WTC11 (cell line): ENCODE results near the gene TRAF3IP1. TPM values are rescaled to one million over a fixed set of nuclear protein-coding genes. Genes with fewer than 3 reads are reported as not detected.

Experiments
- ATAC-seq: fragments of 200-7000 bp; cut with Tn5 transposase; 2 replicates; pipeline ENCODE4 v1.10.0; 2021; ENCODE audit warnings: mild to moderate bottlenecking, moderate library complexity
- CTCF ChIA-PET: fragments of 300-600 bp; sonication (Branson Sonifier 250); formaldehyde crosslinking; loops from one replicate; lab custom pipeline; 2021; ENCODE audit warnings: antibody characterized with exemption; lab: Charles Lee
- POLR2A ChIA-PET: fragments of 350-600 bp; sonication (Branson Sonifier 250); formaldehyde crosslinking; loops from one replicate; lab custom pipeline; 2021; ENCODE audit warnings: antibody characterized with exemption; lab: Charles Lee
- DNase-seq: peaks from one replicate; pipeline ENCODE4 v3.0.0; 2021; ENCODE audit warnings: low spot score
- H3K27ac Mint-ChIP-seq: 2 replicates; pipeline ENCODE4 v1.8.0; 2021; ENCODE audit warnings: mixed read lengths
- H3K27me3 Mint-ChIP-seq: 2 replicates; pipeline ENCODE4 v1.8.0; 2021; ENCODE audit warnings: low read depth, mild to moderate bottlenecking, moderate library complexity, mixed read lengths
- H3K36me3 Mint-ChIP-seq: 2 replicates; pipeline ENCODE4 v1.8.0; 2021; ENCODE audit warnings: mixed read lengths
- H3K4me1 Mint-ChIP-seq: 2 replicates; pipeline ENCODE4 v1.8.0; 2022; ENCODE audit warnings: mixed read lengths
- H3K4me3 Mint-ChIP-seq: 2 replicates; pipeline ENCODE4 v1.8.0; 2021; ENCODE audit warnings: mild to moderate bottlenecking, moderate library complexity, mixed read lengths
- H3K9me3 Mint-ChIP-seq: 2 replicates; pipeline ENCODE4 v1.8.0; 2021; ENCODE audit warnings: mixed read lengths
- CBFB ChIP-seq: sonication (generic); formaldehyde crosslinking; IDR thresholded peaks from 2 replicates; pipeline ENCODE4 v1.8.1; 2022; ENCODE audit warnings: mild to moderate bottlenecking, low read depth, missing genetic modification reagents
- CREB1 ChIP-seq: sonication (generic); formaldehyde crosslinking; IDR thresholded peaks from 2 replicates; pipeline ENCODE4 v1.8.0; 2023; ENCODE audit warnings: mild to moderate bottlenecking, missing genetic modification reagents
- ETV6 ChIP-seq: sonication (generic); formaldehyde crosslinking; IDR thresholded peaks from 2 replicates; pipeline ENCODE4 v1.8.1; 2022; ENCODE audit warnings: mild to moderate bottlenecking, missing genetic modification reagents
- FOXJ3 ChIP-seq: sonication (generic); formaldehyde crosslinking; IDR thresholded peaks from 2 replicates; pipeline ENCODE4 v1.9.0; 2021; ENCODE audit warnings: missing genetic modification reagents, mild to moderate bottlenecking, borderline replicate concordance
- FOXK1 ChIP-seq: sonication (generic); formaldehyde crosslinking; IDR thresholded peaks from 2 replicates; pipeline ENCODE4 v1.8.0; 2022; ENCODE audit warnings: mild to moderate bottlenecking, moderate library complexity, missing genetic modification reagents
- GABPB1 ChIP-seq: sonication (generic); formaldehyde crosslinking; IDR thresholded peaks from 2 replicates; pipeline ENCODE4 v1.8.1; 2023; ENCODE audit warnings: mild to moderate bottlenecking, missing genetic modification reagents
- GRHL2 ChIP-seq: fragments of 250-450 bp; sonication (Bioruptor Pico); IDR thresholded peaks from 2 replicates; pipeline ENCODE4 v1.8.0; 2022; ENCODE audit warnings: mild to moderate bottlenecking, moderate library complexity; ENCODE audit not compliant: insufficient replicate concordance, severe bottlenecking
- IRF2 ChIP-seq: sonication (generic); formaldehyde crosslinking; IDR thresholded peaks from 2 replicates; pipeline ENCODE4 v1.8.0; 2022; ENCODE audit warnings: low read depth, missing genetic modification reagents, borderline replicate concordance
- JAZF1 ChIP-seq: fragments of 250-450 bp; sonication (Bioruptor Pico); IDR thresholded peaks from 2 replicates; pipeline ENCODE4 v1.9.0; 2021; ENCODE audit warnings: moderate library complexity, mild to moderate bottlenecking, inconsistent platforms
- JUN ChIP-seq: sonication (generic); formaldehyde crosslinking; IDR thresholded peaks from 2 replicates; pipeline ENCODE4 v1.8.0; 2023; ENCODE audit warnings: mild to moderate bottlenecking, missing genetic modification reagents
- SMAD4 ChIP-seq: sonication (generic); formaldehyde crosslinking; IDR thresholded peaks from 2 replicates; pipeline ENCODE4 v1.8.0; 2022; ENCODE audit warnings: mild to moderate bottlenecking, missing genetic modification reagents
- SP1 ChIP-seq: sonication (generic); formaldehyde crosslinking; conservative IDR thresholded peaks from 2 replicates; pipeline ENCODE4 v1.8.1; 2022; ENCODE audit warnings: missing genetic modification reagents
- TEAD1 ChIP-seq: sonication (generic); formaldehyde crosslinking; IDR thresholded peaks from 2 replicates; pipeline ENCODE4 v1.8.0; 2022; ENCODE audit warnings: mild to moderate bottlenecking, missing genetic modification reagents
- TEAD4 ChIP-seq: sonication (generic); formaldehyde crosslinking; IDR thresholded peaks from 2 replicates; pipeline ENCODE4 v1.8.0; 2022; ENCODE audit warnings: mild to moderate bottlenecking, missing genetic modification reagents
- TP53 ChIP-seq: sonication (generic); formaldehyde crosslinking; IDR thresholded peaks from 2 replicates; pipeline ENCODE4 v1.8.1; 2023; ENCODE audit warnings: mild to moderate bottlenecking, missing genetic modification reagents
- ZBTB21 ChIP-seq: sonication (generic); formaldehyde crosslinking; IDR thresholded peaks from 2 replicates; pipeline ENCODE4 v1.8.1; 2023; ENCODE audit warnings: mild to moderate bottlenecking, missing genetic modification reagents, borderline replicate concordance
- ZNF317 ChIP-seq: sonication (generic); formaldehyde crosslinking; IDR thresholded peaks from 2 replicates; pipeline ENCODE4 v1.8.1; 2023; ENCODE audit warnings: low read depth, mild to moderate bottlenecking, moderate library complexity, missing genetic modification reagents, borderline replicate concordance
- total RNA-seq: library from RNA; stranded (reverse); gene quantifications from 3 replicates; pipeline ENCODE4 v1.2.3, GENCODE V29; 2021
- TF ChIP-seq, protein P1 (sequence below): sonication (generic); formaldehyde crosslinking; IDR thresholded peaks from 2 replicates; pipeline ENCODE4 v1.8.0; 2022; ENCODE audit warnings: mild to moderate bottlenecking, missing genetic modification reagents
- TF ChIP-seq, protein P2 (sequence below): fragments of 250-450 bp; sonication (Bioruptor Pico); IDR thresholded peaks from 2 replicates; pipeline ENCODE4 v1.9.0; 2021; ENCODE audit warnings: mild to moderate bottlenecking
- TF ChIP-seq, protein P3 (sequence below): sonication (generic); formaldehyde crosslinking; IDR thresholded peaks from 2 replicates; pipeline ENCODE4 v1.8.1; 2022; ENCODE audit warnings: low read depth, missing genetic modification reagents, borderline replicate concordance
- TF ChIP-seq, protein P4 (sequence below): sonication (generic); formaldehyde crosslinking; IDR thresholded peaks from 2 replicates; pipeline ENCODE4 v1.8.1; 2023; ENCODE audit warnings: mild to moderate bottlenecking, moderate library complexity, missing genetic modification reagents
- TF ChIP-seq, protein P5 (sequence below): fragments of 200-600 bp; IDR thresholded peaks from 2 replicates; pipeline ENCODE4 v1.8.0; 2022; ENCODE audit warnings: antibody characterized with exemption
- TF ChIP-seq, protein P6 (sequence below): sonication (generic); formaldehyde crosslinking; IDR thresholded peaks from 2 replicates; pipeline ENCODE4 v1.8.1; 2023; ENCODE audit warnings: mild to moderate bottlenecking, missing genetic modification reagents, borderline replicate concordance

TRAF3IP1 gene
- total RNA-seq, 1 experiment from 2014 or later: 18.7 TPM

DNA sequence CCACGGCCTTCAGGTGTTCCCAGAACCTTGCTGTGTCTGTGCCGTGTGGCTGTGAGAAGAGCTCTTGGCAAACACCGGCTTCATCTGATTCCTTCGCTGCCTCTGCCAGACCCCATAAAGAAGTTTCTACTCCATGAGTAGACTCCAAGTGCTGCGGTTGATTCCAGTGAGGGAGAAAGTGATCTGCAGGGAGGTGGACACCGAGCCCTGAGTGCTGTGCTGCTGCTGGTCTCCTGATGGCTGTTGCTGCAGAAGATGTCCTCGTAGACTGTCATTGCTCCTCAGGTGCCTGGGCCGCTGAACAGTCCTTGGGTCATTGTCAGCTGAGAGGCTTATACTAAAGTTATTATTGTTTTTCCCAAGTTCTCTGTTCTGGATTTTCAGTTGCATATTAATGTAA is 126.1 kb downstream of the TRAF3IP1 start:
- Mint-ChIP-seq H3K4me1 (peaks cover 18% of the 10 kb centered on the region), H3K9me3 (no peaks in the 10 kb centered on the region), H3K4me3 (no peak overlapping the region), H3K27ac (no peak overlapping the region), H3K36me3 (peaks cover 59% of the 10 kb centered on the region)
- no peak for DNase-seq
- ChIA-PET POLR2A (no interaction called here), CTCF (interaction anchor here (1.1 kb wide), 1 partner anchor 183 kb away, joined by 3 read pairs; no protein-coding TSS in a partner anchor)
- no peak for TF ChIP-seq TEAD4 (CRISPR knock-in tag)
- TF ChIP-seq IRF2 (CRISPR knock-in tag): no peak
- no peak for TF ChIP-seq CBFB
- TF ChIP-seq TEAD1: no peak
- TF ChIP-seq, protein P1, sequence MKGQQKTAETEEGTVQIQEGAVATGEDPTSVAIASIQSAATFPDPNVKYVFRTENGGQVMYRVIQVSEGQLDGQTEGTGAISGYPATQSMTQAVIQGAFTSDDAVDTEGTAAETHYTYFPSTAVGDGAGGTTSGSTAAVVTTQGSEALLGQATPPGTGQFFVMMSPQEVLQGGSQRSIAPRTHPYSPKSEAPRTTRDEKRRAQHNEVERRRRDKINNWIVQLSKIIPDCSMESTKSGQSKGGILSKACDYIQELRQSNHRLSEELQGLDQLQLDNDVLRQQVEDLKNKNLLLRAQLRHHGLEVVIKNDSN (CRISPR knock-in tag): no peak
- TF ChIP-seq, protein P2, sequence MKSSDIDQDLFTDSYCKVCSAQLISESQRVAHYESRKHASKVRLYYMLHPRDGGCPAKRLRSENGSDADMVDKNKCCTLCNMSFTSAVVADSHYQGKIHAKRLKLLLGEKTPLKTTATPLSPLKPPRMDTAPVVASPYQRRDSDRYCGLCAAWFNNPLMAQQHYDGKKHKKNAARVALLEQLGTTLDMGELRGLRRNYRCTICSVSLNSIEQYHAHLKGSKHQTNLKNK: no peak
- TF ChIP-seq GABPB1 (CRISPR knock-in tag): no peak
- TF ChIP-seq, all 79 proteins: peak for 0
- H3K27me3 Mint-ChIP-seq: no peaks in the 10 kb centered on the region
- no peak for ATAC-seq

DNA sequence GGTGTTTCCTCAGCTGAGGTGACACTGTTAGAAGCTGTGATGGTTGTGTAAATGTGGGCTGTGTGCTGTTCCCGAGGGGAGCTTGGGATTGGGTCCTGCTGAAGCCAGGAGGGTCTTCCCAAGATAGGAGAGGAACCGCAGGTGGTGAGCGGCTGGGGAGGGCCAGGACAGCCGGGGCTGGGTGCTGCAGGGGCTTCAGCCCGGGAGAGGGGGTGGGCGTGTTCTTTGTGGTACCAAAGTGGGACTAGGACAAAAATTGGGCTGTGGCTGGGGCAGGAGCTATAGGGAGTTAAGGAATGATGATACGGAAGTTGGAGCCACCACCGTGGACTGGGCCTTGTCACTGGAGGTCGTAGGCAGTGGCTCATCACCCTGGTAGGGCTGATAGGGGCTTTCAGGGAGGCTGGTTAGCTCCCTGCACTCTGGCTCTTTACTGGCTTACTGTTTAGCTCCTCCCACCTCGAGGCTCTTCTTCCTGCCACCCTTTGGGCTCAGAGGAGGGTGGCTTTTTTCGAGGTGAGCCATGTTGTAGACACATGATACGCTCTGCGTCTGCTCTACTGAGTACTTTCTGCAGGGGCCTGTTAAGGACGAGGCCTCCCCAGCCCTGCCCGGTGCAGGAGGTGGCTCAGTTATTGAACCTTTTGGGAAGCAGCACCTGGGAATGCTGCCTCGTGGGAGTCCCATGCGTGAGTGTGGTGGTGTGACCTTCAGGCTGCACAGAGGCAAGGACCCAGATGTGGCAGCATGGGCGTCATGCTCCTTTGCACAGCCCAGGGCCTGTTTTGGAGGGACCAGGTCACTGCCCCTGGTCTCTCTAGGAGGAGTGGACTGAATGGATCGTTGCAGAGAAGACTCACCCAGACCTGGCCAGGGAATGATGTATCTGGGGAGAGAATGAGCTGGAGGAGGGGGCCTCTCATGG is 128.0 kb downstream of the TRAF3IP1 start:
- POLR2A ChIA-PET: no interaction called here
- Mint-ChIP-seq H3K9me3 (0 out of 2 replicates have a peak, but pooled peaks cover 5% of the 10 kb centered on the region), H3K27me3 (no peaks in the 10 kb centered on the region), H3K4me3 (no peak overlapping the region)
- ATAC-seq (no peak), DNase-seq (no peak)
- CTCF ChIA-PET: interaction anchor here (1.1 kb wide), 1 partner anchor 80 kb away, joined by 3 read pairs; no protein-coding TSS in a partner anchor
- TF ChIP-seq, protein P3, sequence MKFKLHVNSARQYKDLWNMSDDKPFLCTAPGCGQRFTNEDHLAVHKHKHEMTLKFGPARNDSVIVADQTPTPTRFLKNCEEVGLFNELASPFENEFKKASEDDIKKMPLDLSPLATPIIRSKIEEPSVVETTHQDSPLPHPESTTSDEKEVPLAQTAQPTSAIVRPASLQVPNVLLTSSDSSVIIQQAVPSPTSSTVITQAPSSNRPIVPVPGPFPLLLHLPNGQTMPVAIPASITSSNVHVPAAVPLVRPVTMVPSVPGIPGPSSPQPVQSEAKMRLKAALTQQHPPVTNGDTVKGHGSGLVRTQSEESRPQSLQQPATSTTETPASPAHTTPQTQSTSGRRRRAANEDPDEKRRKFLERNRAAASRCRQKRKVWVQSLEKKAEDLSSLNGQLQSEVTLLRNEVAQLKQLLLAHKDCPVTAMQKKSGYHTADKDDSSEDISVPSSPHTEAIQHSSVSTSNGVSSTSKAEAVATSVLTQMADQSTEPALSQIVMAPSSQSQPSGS (CRISPR knock-in tag): no peak
- TF ChIP-seq, protein P4, sequence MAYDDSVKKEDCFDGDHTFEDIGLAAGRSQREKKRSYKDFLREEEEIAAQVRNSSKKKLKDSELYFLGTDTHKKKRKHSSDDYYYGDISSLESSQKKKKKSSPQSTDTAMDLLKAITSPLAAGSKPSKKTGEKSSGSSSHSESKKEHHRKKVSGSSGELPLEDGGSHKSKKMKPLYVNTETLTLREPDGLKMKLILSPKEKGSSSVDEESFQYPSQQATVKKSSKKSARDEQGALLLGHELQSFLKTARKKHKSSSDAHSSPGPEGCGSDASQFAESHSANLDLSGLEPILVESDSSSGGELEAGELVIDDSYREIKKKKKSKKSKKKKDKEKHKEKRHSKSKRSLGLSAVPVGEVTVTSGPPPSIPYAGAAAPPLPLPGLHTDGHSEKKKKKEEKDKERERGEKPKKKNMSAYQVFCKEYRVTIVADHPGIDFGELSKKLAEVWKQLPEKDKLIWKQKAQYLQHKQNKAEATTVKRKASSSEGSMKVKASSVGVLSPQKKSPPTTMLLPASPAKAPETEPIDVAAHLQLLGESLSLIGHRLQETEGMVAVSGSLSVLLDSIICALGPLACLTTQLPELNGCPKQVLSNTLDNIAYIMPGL (CRISPR knock-in tag): no peak
- TF ChIP-seq ZBTB21 (CRISPR knock-in tag): no peak
- TF ChIP-seq TP53 (CRISPR knock-in tag): no peak
- no peak for TF ChIP-seq GRHL2 (CRISPR knock-in tag)
- no peak for TF ChIP-seq CREB1 (CRISPR knock-in tag)
- no peak for TF ChIP-seq ZNF317 (CRISPR knock-in tag)
- no peak for TF ChIP-seq FOXJ3
- TF ChIP-seq JAZF1 (CRISPR knock-in tag): no peak
- no peak for TF ChIP-seq SMAD4 (CRISPR knock-in tag)
- TF ChIP-seq, all 79 proteins: peak for 0
- H3K27ac Mint-ChIP-seq: peak overlapping the region; percentile 85
- H3K4me1 Mint-ChIP-seq: peaks cover 2% of the 10 kb centered on the region; the same call in 1 of the 2 replicates
- peaks cover 73% of the 10 kb centered on the region for H3K36me3 Mint-ChIP-seq

DNA sequence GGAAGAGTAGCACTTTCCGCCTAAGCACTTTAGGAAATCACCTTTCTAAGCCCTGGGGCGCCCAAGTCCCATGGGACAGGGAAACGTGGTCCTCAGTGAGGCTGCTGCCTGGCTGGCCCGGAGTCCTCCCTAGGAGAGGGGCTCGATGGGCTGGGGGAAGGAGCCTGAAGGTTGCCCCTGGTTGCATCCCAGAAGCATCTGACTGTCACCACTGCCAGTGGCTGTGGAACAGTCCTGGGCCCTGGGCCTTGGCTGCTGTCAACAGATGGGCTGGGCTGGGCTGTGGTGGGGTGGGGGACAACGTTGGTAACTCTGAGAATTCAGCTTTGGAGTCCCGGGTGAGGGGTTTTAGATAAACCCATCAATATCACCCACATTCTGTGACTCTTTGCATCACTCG is 128.9 kb downstream of the TRAF3IP1 start:
- ChIA-PET CTCF (no interaction called here), POLR2A (no interaction called here)
- Mint-ChIP-seq H3K9me3 (0 out of 2 replicates have a peak, but pooled peaks cover 5% of the 10 kb centered on the region), H3K4me3 (no peak overlapping the region), H3K27me3 (no peaks in the 10 kb centered on the region), H3K27ac (no peak overlapping the region), H3K4me1 (no peaks in the 10 kb centered on the region), H3K36me3 (peaks cover 69% of the 10 kb centered on the region)
- ATAC-seq (no peak), DNase-seq (no peak)
- TF ChIP-seq, protein P5, sequence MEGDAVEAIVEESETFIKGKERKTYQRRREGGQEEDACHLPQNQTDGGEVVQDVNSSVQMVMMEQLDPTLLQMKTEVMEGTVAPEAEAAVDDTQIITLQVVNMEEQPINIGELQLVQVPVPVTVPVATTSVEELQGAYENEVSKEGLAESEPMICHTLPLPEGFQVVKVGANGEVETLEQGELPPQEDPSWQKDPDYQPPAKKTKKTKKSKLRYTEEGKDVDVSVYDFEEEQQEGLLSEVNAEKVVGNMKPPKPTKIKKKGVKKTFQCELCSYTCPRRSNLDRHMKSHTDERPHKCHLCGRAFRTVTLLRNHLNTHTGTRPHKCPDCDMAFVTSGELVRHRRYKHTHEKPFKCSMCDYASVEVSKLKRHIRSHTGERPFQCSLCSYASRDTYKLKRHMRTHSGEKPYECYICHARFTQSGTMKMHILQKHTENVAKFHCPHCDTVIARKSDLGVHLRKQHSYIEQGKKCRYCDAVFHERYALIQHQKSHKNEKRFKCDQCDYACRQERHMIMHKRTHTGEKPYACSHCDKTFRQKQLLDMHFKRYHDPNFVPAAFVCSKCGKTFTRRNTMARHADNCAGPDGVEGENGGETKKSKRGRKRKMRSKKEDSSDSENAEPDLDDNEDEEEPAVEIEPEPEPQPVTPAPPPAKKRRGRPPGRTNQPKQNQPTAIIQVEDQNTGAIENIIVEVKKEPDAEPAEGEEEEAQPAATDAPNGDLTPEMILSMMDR: no peak
- TF ChIP-seq ETV6 (CRISPR knock-in tag) (no peak), SP1 (CRISPR knock-in tag) (no peak), FOXK1 (CRISPR knock-in tag) (no peak), JUN (CRISPR knock-in tag) (no peak)
- TF ChIP-seq, protein P6, sequence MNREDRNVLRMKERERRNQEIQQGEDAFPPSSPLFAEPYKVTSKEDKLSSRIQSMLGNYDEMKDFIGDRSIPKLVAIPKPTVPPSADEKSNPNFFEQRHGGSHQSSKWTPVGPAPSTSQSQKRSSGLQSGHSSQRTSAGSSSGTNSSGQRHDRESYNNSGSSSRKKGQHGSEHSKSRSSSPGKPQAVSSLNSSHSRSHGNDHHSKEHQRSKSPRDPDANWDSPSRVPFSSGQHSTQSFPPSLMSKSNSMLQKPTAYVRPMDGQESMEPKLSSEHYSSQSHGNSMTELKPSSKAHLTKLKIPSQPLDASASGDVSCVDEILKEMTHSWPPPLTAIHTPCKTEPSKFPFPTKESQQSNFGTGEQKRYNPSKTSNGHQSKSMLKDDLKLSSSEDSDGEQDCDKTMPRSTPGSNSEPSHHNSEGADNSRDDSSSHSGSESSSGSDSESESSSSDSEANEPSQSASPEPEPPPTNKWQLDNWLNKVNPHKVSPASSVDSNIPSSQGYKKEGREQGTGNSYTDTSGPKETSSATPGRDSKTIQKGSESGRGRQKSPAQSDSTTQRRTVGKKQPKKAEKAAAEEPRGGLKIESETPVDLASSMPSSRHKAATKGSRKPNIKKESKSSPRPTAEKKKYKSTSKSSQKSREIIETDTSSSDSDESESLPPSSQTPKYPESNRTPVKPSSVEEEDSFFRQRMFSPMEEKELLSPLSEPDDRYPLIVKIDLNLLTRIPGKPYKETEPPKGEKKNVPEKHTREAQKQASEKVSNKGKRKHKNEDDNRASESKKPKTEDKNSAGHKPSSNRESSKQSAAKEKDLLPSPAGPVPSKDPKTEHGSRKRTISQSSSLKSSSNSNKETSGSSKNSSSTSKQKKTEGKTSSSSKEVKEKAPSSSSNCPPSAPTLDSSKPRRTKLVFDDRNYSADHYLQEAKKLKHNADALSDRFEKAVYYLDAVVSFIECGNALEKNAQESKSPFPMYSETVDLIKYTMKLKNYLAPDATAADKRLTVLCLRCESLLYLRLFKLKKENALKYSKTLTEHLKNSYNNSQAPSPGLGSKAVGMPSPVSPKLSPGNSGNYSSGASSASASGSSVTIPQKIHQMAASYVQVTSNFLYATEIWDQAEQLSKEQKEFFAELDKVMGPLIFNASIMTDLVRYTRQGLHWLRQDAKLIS: no peak
